Glutamatergic neuron (in vitro differentiated cells): ENCODE data around the gene ANKH. TPM values are rescaled to one million over a fixed set of nuclear protein-coding genes. Genes with fewer than 3 reads are reported as not detected.

ENCODE experiments used
- DNase-seq: peaks from one replicate; pipeline ENCODE4 v3.0.0; 2022
- H3K27ac Mint-ChIP-seq: one replicate; pipeline ENCODE4 v1.8.0; 2020; ENCODE audit warnings: mild to moderate bottlenecking, mixed read lengths, inconsistent platforms; ENCODE audit not compliant: unreplicated experiment
- H3K27me3 Mint-ChIP-seq: one replicate; pipeline ENCODE4 v1.8.0; 2020; ENCODE audit warnings: mild to moderate bottlenecking, moderate library complexity, mixed read lengths, inconsistent platforms; ENCODE audit not compliant: unreplicated experiment
- H3K36me3 Mint-ChIP-seq: one replicate; pipeline ENCODE4 v1.8.0; 2020; ENCODE audit warnings: mild to moderate bottlenecking, mixed read lengths, inconsistent platforms; ENCODE audit not compliant: unreplicated experiment
- H3K4me1 Mint-ChIP-seq: one replicate; pipeline ENCODE4 v1.8.0; 2020; ENCODE audit warnings: mild to moderate bottlenecking, low read depth, mixed read lengths, inconsistent platforms; ENCODE audit not compliant: unreplicated experiment
- H3K4me3 Mint-ChIP-seq: one replicate; pipeline ENCODE4 v1.8.0; 2020; ENCODE audit warnings: mild to moderate bottlenecking, mixed read lengths, inconsistent platforms; ENCODE audit not compliant: unreplicated experiment
- H3K9me3 Mint-ChIP-seq: one replicate; pipeline ENCODE4 v1.8.0; 2020; ENCODE audit warnings: mild to moderate bottlenecking, moderate library complexity, mixed read lengths, inconsistent platforms; ENCODE audit not compliant: unreplicated experiment
- total RNA-seq: library from RNA; stranded (reverse); fragmentation: NEBNext Ultra II Directional; extraction: Animal tissue kit (Norgen Biotek cat#: 25700); gene quantifications from one replicate; pipeline ENCODE4 v1.2.1, GENCODE V29; 2021; ENCODE audit not compliant: unreplicated experiment
- TF ChIP-seq, protein P1 (sequence below): fragments of 200-600 bp; sonication (generic); IDR thresholded peaks from one replicate; pipeline ENCODE4 v1.5.0; 2021; ENCODE audit not compliant: partially characterized antibody, unreplicated experiment

The ANKH gene
- total RNA-seq, 1 donor from 2014 or later = 83.3 TPM

DNA sequence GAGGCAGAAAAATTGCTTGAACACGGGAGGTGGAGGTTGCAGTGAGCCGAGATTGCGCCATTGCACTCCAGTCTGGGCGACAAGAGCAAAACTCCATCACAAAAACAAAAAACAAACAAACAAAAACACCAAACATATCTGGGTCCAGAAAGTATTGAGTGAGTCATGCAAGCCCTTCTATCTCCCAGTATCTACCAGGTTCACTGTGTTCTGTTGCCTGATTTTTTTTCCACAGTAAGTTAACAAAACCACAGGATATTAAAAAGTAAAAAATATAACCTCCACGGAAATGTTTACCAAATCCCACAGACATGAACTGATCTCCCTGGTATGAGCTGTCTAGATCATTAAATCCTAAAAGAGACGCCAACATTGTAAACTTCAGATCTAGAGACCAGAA is 94.4 kb downstream of the ANKH start:
- Mint-ChIP-seq H3K27me3 (peaks cover 10% of the 10 kb centered on the region), H3K36me3 (peaks cover 7% of the 10 kb centered on the region), H3K27ac (no peak overlapping the region), H3K4me3 (no peak overlapping the region), H3K4me1 (peaks cover 20% of the 10 kb centered on the region), H3K9me3 (no peaks in the 10 kb centered on the region)
- DNase-seq = no peak
- TF ChIP-seq, protein P1, sequence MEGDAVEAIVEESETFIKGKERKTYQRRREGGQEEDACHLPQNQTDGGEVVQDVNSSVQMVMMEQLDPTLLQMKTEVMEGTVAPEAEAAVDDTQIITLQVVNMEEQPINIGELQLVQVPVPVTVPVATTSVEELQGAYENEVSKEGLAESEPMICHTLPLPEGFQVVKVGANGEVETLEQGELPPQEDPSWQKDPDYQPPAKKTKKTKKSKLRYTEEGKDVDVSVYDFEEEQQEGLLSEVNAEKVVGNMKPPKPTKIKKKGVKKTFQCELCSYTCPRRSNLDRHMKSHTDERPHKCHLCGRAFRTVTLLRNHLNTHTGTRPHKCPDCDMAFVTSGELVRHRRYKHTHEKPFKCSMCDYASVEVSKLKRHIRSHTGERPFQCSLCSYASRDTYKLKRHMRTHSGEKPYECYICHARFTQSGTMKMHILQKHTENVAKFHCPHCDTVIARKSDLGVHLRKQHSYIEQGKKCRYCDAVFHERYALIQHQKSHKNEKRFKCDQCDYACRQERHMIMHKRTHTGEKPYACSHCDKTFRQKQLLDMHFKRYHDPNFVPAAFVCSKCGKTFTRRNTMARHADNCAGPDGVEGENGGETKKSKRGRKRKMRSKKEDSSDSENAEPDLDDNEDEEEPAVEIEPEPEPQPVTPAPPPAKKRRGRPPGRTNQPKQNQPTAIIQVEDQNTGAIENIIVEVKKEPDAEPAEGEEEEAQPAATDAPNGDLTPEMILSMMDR = no peak

DNA sequence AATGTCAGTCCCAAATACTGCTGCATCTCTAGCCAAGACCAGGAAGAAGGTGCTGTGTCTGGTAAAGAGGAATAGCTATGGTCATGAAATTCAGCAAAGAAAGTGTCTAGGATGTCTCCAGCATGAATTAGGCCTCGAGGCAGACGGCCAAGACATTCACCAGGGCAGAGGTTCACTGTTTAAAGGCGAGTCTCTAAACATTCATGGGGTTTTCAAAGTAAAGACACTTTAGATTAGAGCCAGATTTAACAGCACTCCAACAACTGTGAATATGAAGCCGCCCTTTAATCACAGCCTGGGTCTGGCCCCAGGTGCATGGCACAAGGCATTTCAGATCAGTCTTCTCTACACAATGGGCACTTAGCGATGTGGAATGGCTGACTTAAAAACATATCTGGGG is 95.0 kb downstream of the ANKH start:
- Mint-ChIP-seq H3K27ac (no peak overlapping the region), H3K4me1 (peaks cover 20% of the 10 kb centered on the region), H3K4me3 (no peak overlapping the region), H3K9me3 (no peaks in the 10 kb centered on the region), H3K36me3 (peaks cover 7% of the 10 kb centered on the region), H3K27me3 (peaks cover 10% of the 10 kb centered on the region)
- no peak for DNase-seq
- TF ChIP-seq, protein P1 = no peak

DNA sequence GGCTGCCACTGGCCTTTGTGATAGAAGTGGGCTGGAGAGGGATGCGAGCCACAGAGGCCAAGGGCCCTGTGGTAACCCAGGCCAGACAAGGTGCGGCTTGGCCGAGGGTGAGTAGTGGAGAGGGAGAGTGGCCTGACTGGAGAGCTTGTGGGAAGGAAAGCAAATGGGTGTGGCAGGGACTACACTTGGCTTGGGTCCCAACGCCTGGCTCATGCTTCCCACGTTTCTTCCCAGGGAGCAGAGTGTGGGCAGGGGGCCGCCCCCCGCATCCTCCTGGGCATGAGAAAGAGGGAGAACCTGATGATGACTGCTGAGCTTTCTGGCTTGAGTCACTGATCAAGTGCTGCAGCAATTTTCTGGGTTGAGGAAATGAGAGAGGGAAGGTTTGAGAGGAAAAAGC is 95.7 kb downstream of the ANKH start:
- Mint-ChIP-seq H3K27ac (no peak overlapping the region), H3K36me3 (peaks cover 7% of the 10 kb centered on the region), H3K27me3 (peaks cover 10% of the 10 kb centered on the region), H3K4me3 (no peak overlapping the region), H3K4me1 (peaks cover 20% of the 10 kb centered on the region), H3K9me3 (no peaks in the 10 kb centered on the region)
- DNase-seq = no peak
- TF ChIP-seq, protein P1 = no peak

DNA sequence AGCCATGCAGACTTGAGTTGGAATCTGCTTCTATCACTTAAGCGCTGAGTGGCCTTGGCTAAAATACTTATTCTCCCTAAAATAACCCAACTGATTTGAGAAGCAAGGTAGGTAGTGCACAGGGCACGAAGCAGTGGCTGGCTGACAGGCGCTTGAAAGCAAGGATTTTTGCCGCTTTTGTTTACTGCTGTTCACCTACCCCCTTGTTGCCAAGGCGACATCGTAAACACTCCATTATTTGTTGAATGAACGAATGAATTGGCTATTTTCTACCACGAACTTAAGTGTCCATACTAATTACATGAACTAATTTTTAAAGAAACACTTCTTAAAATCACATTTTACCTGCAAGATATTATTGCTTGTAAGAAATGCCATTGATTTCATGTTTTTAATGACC is 98.0 kb downstream of the ANKH start:
- H3K4me1 Mint-ChIP-seq = peaks cover 28% of the 10 kb centered on the region
- DNase-seq = no peak
- no peaks in the 10 kb centered on the region for H3K9me3 Mint-ChIP-seq
- H3K4me3 Mint-ChIP-seq = no peak overlapping the region
- H3K27me3 Mint-ChIP-seq = peaks cover 7% of the 10 kb centered on the region
- TF ChIP-seq, protein P1 = no peak
- no peaks in the 10 kb centered on the region for H3K36me3 Mint-ChIP-seq
- no peak overlapping the region for H3K27ac Mint-ChIP-seq

DNA sequence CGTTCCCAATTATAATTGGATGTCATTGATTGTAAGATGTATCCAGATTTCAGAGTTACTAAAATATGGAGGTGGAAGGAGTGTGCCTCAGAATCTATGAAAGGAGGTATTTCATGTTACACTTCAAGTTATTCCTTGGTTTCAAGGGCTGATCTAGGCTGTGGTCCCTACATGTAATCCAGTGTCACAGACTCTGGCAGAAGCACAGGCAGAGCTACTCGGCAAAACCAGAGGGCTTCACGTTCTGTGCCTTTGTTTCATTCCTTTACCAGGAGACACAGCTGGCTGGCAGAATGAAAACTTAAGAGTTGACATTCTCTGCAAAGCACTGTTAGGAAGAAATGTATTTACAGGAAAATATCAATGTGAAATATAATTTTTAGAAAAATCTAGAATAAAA is 99.6 kb downstream of the ANKH start:
- no peaks in the 10 kb centered on the region for H3K36me3 Mint-ChIP-seq
- no peaks in the 10 kb centered on the region for H3K9me3 Mint-ChIP-seq
- no peak overlapping the region for H3K4me3 Mint-ChIP-seq
- peaks cover 31% of the 10 kb centered on the region for H3K4me1 Mint-ChIP-seq
- H3K27me3 Mint-ChIP-seq = peaks cover 2% of the 10 kb centered on the region
- H3K27ac Mint-ChIP-seq = no peak overlapping the region
- TF ChIP-seq, protein P1 = no peak
- no peak for DNase-seq
